GM20431 (cell line): ENCODE measurements around the gene RRAGA.
"Not testable (repeated sequence)": the region's sequence is repeated elsewhere in the genome, so short reads cannot be mapped to it uniquely, and the experiment has no call there.

Source experiments
- in situ Hi-C: fragments of 300-500 bp; cut with MseI, MboI; formaldehyde crosslinking; loops from one replicate; pipeline ENCODE4 v1.15.0; 2020; ENCODE audit warnings: low sequenced_read_pairs; ENCODE audit not compliant: unreplicated experiment

The RRAGA gene, protein sequence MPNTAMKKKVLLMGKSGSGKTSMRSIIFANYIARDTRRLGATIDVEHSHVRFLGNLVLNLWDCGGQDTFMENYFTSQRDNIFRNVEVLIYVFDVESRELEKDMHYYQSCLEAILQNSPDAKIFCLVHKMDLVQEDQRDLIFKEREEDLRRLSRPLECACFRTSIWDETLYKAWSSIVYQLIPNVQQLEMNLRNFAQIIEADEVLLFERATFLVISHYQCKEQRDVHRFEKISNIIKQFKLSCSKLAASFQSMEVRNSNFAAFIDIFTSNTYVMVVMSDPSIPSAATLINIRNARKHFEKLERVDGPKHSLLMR

GRCh38 chr9:19048966-19049916 is at the start of gene RRAGA:
RRAGA (plus strand) TSS chr9:19049427; CDS start chr9:19049660, 233 bp downstream.
- in situ Hi-C loops = loop anchor here (25.0 kb wide), 1 partner anchor 787 kb away; no protein-coding TSS in a partner anchor

DNA sequence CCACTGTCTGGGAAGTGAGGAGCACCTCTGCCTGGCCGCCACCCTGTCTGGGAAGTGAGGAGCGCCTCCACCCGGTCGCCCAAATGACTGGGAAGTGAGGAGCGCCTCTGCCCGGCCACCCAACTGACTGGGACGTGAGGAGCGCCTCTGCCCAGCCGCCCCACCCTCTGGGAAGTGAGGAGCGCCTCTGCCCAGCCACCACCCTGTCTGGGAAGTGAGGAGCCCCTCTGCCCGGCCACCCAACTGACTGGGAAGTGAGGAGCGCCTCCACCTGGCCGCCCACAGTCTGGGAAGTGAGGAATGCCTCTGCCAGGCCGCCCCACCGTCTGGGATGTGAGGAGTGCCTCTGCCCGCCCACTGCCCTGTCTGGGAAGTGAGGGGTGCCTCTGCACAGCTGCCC is 49.1 kb upstream of the RRAGA start:
- in situ Hi-C loops = no loop called here

DNA sequence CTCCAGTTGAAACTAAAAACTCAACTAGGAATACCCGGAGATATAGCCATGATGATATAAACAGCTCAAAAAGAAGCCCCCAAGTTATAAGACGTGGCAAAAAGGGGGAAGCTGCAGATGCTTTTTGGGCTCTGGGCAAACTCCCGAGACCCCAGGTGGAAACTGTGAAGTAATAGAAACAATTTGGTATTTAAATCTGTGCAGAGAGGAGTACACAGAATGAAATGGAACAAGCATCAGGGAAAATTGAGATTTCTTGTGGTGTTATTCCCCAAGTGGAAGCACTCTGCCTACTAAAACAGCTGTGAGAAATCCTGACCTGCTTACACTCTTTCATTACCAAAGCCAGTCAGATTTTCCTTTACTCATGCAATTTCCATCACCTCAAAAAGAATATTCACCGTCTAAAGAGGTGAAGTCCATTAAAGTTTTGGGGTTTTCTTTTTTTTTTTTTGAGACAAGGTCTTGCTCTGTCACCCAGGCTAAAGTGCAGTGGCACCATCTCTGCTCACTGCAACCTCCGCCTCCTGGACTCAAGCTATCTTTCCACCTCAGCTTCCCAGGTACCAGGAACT is 39.7 kb upstream of the RRAGA start:
- in situ Hi-C loops = no loop called here

- in situ Hi-C loops = no loop called here
These were observed 31.0 kb upstream of the RRAGA start for GRCh38 chr9:19018201-19018600.

DNA sequence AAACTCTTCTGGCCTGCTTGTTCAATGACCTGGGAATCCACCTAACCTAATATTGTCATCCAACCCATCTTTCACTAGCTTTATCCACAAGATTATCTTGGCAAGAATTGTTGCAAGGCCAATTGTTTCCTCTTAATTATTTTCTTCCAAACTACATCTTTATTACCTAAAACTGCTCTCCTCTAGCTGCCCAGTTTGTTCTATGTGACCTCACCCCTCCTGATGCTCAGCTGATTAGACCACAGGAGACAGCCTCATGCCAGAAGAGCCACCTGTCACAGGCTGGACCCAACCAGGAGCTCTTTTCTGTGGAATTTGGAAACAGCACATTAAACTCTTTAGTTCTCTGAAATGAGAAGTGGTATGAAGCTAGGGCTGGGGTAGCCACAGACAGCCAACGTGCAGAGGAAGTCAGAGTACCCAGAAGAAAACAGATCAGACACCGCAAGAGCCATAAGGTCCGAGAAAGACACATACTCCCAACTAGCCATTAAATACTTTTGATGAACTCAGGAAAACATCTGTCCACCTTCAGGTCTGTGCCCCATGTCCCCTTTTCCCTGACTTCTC is 28.3 kb upstream of the RRAGA start:
- in situ Hi-C loops = no loop called here

- in situ Hi-C loops = not testable (repeated sequence)
These were observed 27.6 kb upstream of the RRAGA start for GRCh38 chr9:19021649-19022048.

- in situ Hi-C loops = no loop called here
These were observed 27.0 kb upstream of the RRAGA start for GRCh38 chr9:19022206-19022605.

GRCh38 chr9:19023078-19023477 is 26.1 kb upstream of the RRAGA start:
- in situ Hi-C loops = no loop called here

DNA sequence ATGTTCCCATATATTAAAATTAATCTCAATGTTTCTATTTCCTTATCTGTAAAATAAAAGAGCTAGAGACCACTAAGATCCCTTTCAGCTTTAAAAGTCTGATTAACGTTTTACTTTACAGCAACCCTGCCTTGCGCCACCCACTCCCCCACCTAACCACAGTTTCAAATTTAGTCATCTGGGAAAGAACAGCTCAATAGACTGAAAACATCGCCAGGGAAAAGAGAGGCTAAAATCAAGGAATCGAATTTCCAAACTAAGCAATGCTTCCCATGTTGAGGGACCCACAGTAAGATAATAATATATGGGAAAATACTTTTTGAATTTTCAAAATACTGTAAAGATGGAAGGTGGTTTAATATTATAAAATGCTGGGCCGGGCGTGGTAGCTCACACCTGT is 22.9 kb upstream of the RRAGA start:
- in situ Hi-C loops = loop anchor here (25.0 kb wide), 1 partner anchor 764 kb away; no protein-coding TSS in a partner anchor

GRCh38 chr9:19027825-19028224 is 21.4 kb upstream of the RRAGA start:
- in situ Hi-C loops = loop anchor here (25.0 kb wide), 1 partner anchor 766 kb away; no protein-coding TSS in a partner anchor

- in situ Hi-C loops = loop anchor here (25.0 kb wide), 1 partner anchor 767 kb away; no protein-coding TSS in a partner anchor
These were observed 20.3 kb upstream of the RRAGA start for GRCh38 chr9:19028835-19029451.

- in situ Hi-C loops = loop anchor here (25.0 kb wide), 1 partner anchor 769 kb away; no protein-coding TSS in a partner anchor
These were observed 18.3 kb upstream of the RRAGA start for GRCh38 chr9:19030899-19031298.

- in situ Hi-C loops = loop anchor here (25.0 kb wide), 1 partner anchor 770 kb away; no protein-coding TSS in a partner anchor
These were observed 16.8 kb upstream of the RRAGA start for GRCh38 chr9:19032406-19032805.

DNA sequence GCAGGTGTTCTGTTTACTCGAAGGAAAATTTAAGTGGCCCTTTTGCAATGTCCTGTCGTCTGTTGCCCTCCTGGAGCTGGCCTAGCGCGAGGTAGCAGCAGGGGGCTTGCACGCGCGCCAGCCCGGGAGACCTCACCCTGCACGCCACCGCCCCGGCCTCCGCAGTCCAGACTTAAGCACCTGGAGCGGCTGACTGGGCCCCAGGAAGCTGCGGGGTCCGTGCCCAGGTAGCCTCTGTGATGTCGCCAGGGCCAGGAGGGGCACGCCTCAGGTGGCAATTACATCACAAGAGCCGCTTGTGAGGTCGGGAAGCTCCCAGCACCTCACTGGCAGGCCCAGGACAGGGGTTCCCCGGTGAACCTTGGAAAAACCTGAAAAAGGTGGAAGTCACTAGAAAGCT is 16.2 kb upstream of the RRAGA start, which contains the start of gene SAXO1:
SAXO1 (minus strand) TSS at position 195 of the 400 bp plus-strand sequence. CDS start 301 bp downstream, outside the sequence.
- in situ Hi-C loops = loop anchor here (25.0 kb wide), 1 partner anchor 771 kb away; no protein-coding TSS in a partner anchor

- in situ Hi-C loops = loop anchor here (25.0 kb wide), 1 partner anchor 774 kb away; no protein-coding TSS in a partner anchor
These were observed 12.6 kb upstream of the RRAGA start for GRCh38 chr9:19036611-19037010.

GRCh38 chr9:19049917-19050636 is 850 bp downstream of the RRAGA start:
- in situ Hi-C loops = loop anchor here (25.0 kb wide), 1 partner anchor 788 kb away; no protein-coding TSS in a partner anchor

- in situ Hi-C loops = no loop called here
These were observed 1.7 kb downstream of the RRAGA start for GRCh38 chr9:19050637-19051591.
